ENCODE data around the gene KLHDC8B. TPM values are rescaled to one million over a fixed set of nuclear protein-coding genes. Genes with fewer than 3 reads are reported as not detected.

The KLHDC8B gene
- total and polyA plus RNA-seq, 9 of the 15 experiments (the other 6 are each of a cell fraction or from before 2014, with no cell fraction given), result 6.9 to 34.8 (median 25.2) TPM

- TF ChIP-seq ZNF280B (CRISPR knock-in tag; IDR thresholded peaks at IDR 0.05) (no peak), PKNOX1 (IDR thresholded peaks at IDR 0.05) (peak; percentile 23; the same call in 1 of the 2 replicates), RB1 (IDR thresholded peaks at IDR 0.05; ENCODE audit: low read depth) (0 out of 2 replicates have a peak, but pooled peaks have one; percentile 24), RCOR1 (IDR thresholded peaks at IDR 0.05; ENCODE audit: borderline replicate concordance in 1 of 2, low read depth in 2 of 2, low read length in 2 of 2) (peak in 1 of 2 experiments; percentile 27; a peak in 1 of 4 replicates), HEY1 (CRISPR knock-in tag; IDR thresholded peaks at IDR 0.05; ENCODE audit: borderline replicate concordance) (no peak), ZBTB40 (IDR thresholded peaks at IDR 0.05) (no peak), ZBTB40 (CRISPR knock-in tag; IDR thresholded peaks at IDR 0.05) (no peak), CHD2 (IDR thresholded peaks at IDR 0.05; ENCODE audit: low read depth, low read length) (no peak)
- TF ChIP-seq, protein P1, sequence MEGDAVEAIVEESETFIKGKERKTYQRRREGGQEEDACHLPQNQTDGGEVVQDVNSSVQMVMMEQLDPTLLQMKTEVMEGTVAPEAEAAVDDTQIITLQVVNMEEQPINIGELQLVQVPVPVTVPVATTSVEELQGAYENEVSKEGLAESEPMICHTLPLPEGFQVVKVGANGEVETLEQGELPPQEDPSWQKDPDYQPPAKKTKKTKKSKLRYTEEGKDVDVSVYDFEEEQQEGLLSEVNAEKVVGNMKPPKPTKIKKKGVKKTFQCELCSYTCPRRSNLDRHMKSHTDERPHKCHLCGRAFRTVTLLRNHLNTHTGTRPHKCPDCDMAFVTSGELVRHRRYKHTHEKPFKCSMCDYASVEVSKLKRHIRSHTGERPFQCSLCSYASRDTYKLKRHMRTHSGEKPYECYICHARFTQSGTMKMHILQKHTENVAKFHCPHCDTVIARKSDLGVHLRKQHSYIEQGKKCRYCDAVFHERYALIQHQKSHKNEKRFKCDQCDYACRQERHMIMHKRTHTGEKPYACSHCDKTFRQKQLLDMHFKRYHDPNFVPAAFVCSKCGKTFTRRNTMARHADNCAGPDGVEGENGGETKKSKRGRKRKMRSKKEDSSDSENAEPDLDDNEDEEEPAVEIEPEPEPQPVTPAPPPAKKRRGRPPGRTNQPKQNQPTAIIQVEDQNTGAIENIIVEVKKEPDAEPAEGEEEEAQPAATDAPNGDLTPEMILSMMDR (IDR thresholded peaks at IDR 0.05 in 2 of 3, conservative IDR thresholded peaks at IDR 0.05 in 1 of 3; ENCODE audit: insufficient read depth in 2 of 3, low read depth in 1 of 3, low read length in 3 of 3), result peak; percentile 54 to 66 (median 64)
- TF ChIP-seq, protein P2, sequence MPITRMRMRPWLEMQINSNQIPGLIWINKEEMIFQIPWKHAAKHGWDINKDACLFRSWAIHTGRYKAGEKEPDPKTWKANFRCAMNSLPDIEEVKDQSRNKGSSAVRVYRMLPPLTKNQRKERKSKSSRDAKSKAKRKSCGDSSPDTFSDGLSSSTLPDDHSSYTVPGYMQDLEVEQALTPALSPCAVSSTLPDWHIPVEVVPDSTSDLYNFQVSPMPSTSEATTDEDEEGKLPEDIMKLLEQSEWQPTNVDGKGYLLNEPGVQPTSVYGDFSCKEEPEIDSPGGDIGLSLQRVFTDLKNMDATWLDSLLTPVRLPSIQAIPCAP (CRISPR knock-in tag; IDR thresholded peaks at IDR 0.05; ENCODE audit: borderline replicate concordance), result no peak
Observed at GRCh38 chr3:49158103-49158709, 13.2 kb upstream of the KLHDC8B start (continued).

All from K562 (cell line).